SK-N-SH (cell line): ENCODE measurements around the gene DCAF8. TPM values are rescaled to one million over a fixed set of nuclear protein-coding genes. Genes with fewer than 3 reads are reported as not detected.

Experiments
- CTCF ChIA-PET: fragments of 300-600, 350-600 bp; formaldehyde crosslinking; extraction: SDS; loops from one replicate; lab custom pipeline; 2021; lab: Yijun Ruan, JAX
- POLR2A ChIA-PET: fragments of 350-600 bp; sonication (Branson Sonifier 250); formaldehyde crosslinking; extraction: SDS; loops from one replicate; lab custom pipeline; 2020; ENCODE audit warnings: antibody characterized with exemption, inconsistent platforms; lab: Yijun Ruan, JAX
- DNase-seq: peaks from one replicate; pipeline ENCODE4 v3.0.0; 2012
- H2AFZ ChIP-seq: fragments of 200-600 bp; sonication (generic); 2 replicates; pipeline ENCODE4 v1.8.1; 2016; ENCODE audit warnings: antibody characterized with exemption, mild to moderate bottlenecking, low read depth
- H3F3A ChIP-seq: fragments of 200-600 bp; sonication (generic); replicated peaks from 2 replicates; pipeline ENCODE3; 2016; ENCODE audit warnings: antibody characterized with exemption, mild to moderate bottlenecking; ENCODE audit not compliant: insufficient read depth
- H3K27ac ChIP-seq, 2 experiments: fragments of 200-500 bp in 1 of 2; fragments of 200-600 bp in 1 of 2; sonication (Bioruptor generic) in 1 of 2; sonication (generic), shearing (Covaris generic) in 1 of 2; 2 replicates each; pipeline versions ENCODE4 v1.5.1 to v1.6.1; 2014 to 2016; ENCODE audit warnings: low read depth in 2 of 2, inconsistent platforms in 1 of 2, low read length in 1 of 2, mild to moderate bottlenecking in 1 of 2, mixed read lengths in 1 of 2
- H3K27me3 ChIP-seq: fragments of 200-600 bp; sonication (generic), shearing (Covaris generic); 2 replicates; pipeline ENCODE4 v1.6.1; 2016; ENCODE audit warnings: mixed run types; ENCODE audit not compliant: insufficient read depth
- H3K36me3 ChIP-seq, 2 experiments: fragments of 200-500 bp in 1 of 2; fragments of 200-600 bp in 1 of 2; sonication (Bioruptor generic) in 1 of 2; sonication (generic) in 1 of 2; replicated peaks in 1 of 2; 2 replicates each; pipeline versions ENCODE3 to v1.5.1; 2014 to 2016; ENCODE audit warnings: low read length in 1 of 2, mild to moderate bottlenecking in 1 of 2; ENCODE audit not compliant: insufficient read depth in 2 of 2, control insufficient read depth in 1 of 2
- H3K4me1 ChIP-seq, 2 experiments: fragments of 200-500 bp in 1 of 2; fragments of 200-600 bp in 1 of 2; sonication (Bioruptor generic) in 1 of 2; sonication (generic), shearing (Covaris generic) in 1 of 2; 2 replicates each; pipeline versions ENCODE4 v1.5.1 to v1.6.1; 2014 to 2016; ENCODE audit warnings: low read depth in 1 of 2, low read length in 1 of 2, mixed run types in 1 of 2; ENCODE audit not compliant: insufficient read depth in 2 of 2, control insufficient read depth in 1 of 2
- H3K4me2 ChIP-seq: fragments of 200-600 bp; sonication (generic), shearing (Covaris generic); 2 replicates; pipeline ENCODE4 v1.6.1; 2017; ENCODE audit warnings: mixed run types
- H3K4me3 ChIP-seq, 2 experiments: fragments of 200-500 bp in 1 of 2; fragments of 200-600 bp in 1 of 2; sonication (Bioruptor generic) in 1 of 2; sonication (generic), shearing (Covaris generic) in 1 of 2; 2 replicates each; pipeline versions ENCODE4 v1.5.1 to v1.8.1; 2014 to 2016; ENCODE audit warnings: low read depth in 2 of 2, inconsistent platforms in 1 of 2, low read length in 1 of 2, mild to moderate bottlenecking in 1 of 2, mixed read lengths in 1 of 2, moderate library complexity in 1 of 2
- H3K79me2 ChIP-seq: fragments of 200-600 bp; sonication (generic); 2 replicates; pipeline ENCODE4 v1.8.1; 2017; ENCODE audit warnings: mild to moderate bottlenecking; ENCODE audit not compliant: insufficient read depth
- H3K9ac ChIP-seq: fragments of 200-600 bp; sonication (generic); 2 replicates; pipeline ENCODE4 v1.6.1; 2017; ENCODE audit warnings: mixed run types
- H3K9me2 ChIP-seq: fragments of 200-600 bp; sonication (generic); 2 replicates; pipeline ENCODE4 v1.6.1; 2017; ENCODE audit warnings: mixed run types
- H3K9me3 ChIP-seq: fragments of 200-600 bp; sonication (generic); 2 replicates; pipeline ENCODE4 v1.6.1; 2017; ENCODE audit warnings: mixed run types, mild to moderate bottlenecking, moderate library complexity
- H4K20me1 ChIP-seq: fragments of 200-600 bp; sonication (generic); 2 replicates; pipeline ENCODE4 v1.6.1; 2017; ENCODE audit warnings: mild to moderate bottlenecking, mixed run types; ENCODE audit not compliant: insufficient read depth
- ELF1 ChIP-seq: IDR thresholded peaks from 2 replicates; pipeline ENCODE4 v1.4.0; 2012
- EP300 ChIP-seq, 2 experiments: IDR thresholded peaks; 2 replicates each; pipeline versions ENCODE4 v1.4.0 to v1.6.1; 2012; ENCODE audit warnings: borderline replicate concordance in 1 of 2, low read depth in 1 of 2, low read length in 1 of 2
- FOSL2 ChIP-seq: IDR thresholded peaks from 2 replicates; pipeline ENCODE4 v1.4.0; 2012; ENCODE audit warnings: low read depth, mild to moderate bottlenecking, moderate library complexity, borderline replicate concordance
- GABPA ChIP-seq: IDR thresholded peaks from 2 replicates; pipeline ENCODE4 v1.4.0; 2012; ENCODE audit warnings: low read depth, mild to moderate bottlenecking
- GATA2 ChIP-seq: sonication (generic); formaldehyde crosslinking; IDR thresholded peaks from 2 replicates; pipeline ENCODE4 v1.5.0; 2020; ENCODE audit warnings: mild to moderate bottlenecking, missing genetic modification reagents
- MEF2A ChIP-seq: IDR thresholded peaks from 2 replicates; pipeline ENCODE4 v1.4.0; 2012; ENCODE audit warnings: low read depth, borderline replicate concordance
- MXI1 ChIP-seq: IDR thresholded peaks from 2 replicates; pipeline ENCODE4 v1.6.1; 2012; ENCODE audit warnings: mild to moderate bottlenecking, low read depth, low read length, improper control_type of control experiment
- RAD21 ChIP-seq: IDR thresholded peaks from 2 replicates; pipeline ENCODE4 v1.6.1; 2012; ENCODE audit warnings: mild to moderate bottlenecking, low read length
- RCOR1 ChIP-seq: fragments of 150-350 bp; IDR thresholded peaks from 2 replicates; pipeline ENCODE4 v1.6.1; 2017; ENCODE audit warnings: antibody characterized with exemption, low read length
- RFX5 ChIP-seq: IDR thresholded peaks from 2 replicates; pipeline ENCODE4 v1.6.1; 2012; ENCODE audit warnings: mild to moderate bottlenecking, improper control_type of control experiment, low read length
- RXRA ChIP-seq: IDR thresholded peaks from 2 replicates; pipeline ENCODE4 v1.4.0; 2012; ENCODE audit warnings: low read depth, mild to moderate bottlenecking, borderline replicate concordance
- TCF12 ChIP-seq: IDR thresholded peaks from 2 replicates; pipeline ENCODE4 v1.4.0; 2012
- TEAD4 ChIP-seq: IDR thresholded peaks from 2 replicates; pipeline ENCODE4 v1.4.0; 2012; ENCODE audit warnings: mild to moderate bottlenecking, borderline replicate concordance; ENCODE audit not compliant: insufficient read depth
- WGBS: methylation state at CpG from one replicate; pipeline ENCODE4 v1.1.6; 2017; ENCODE audit warnings: low lambda C conversion rate; 5-methylcytosine and 5-hydroxymethylcytosine counted together
- polyA plus RNA-seq, 3 experiments: library from polyadenylated mRNA; depleted of rRNA; stranded (reverse); fragments of >200 nt; gene quantifications; 2 replicates each; pipeline ENCODE4 v1.2.3, GENCODE V29; 2012
- TF ChIP-seq, protein P1 (sequence below): IDR thresholded peaks from 2 replicates; pipeline ENCODE4 v1.6.1; 2012; ENCODE audit warnings: mild to moderate bottlenecking, low read depth, low read length, moderate library complexity
- TF ChIP-seq, protein P2 (sequence below): IDR thresholded peaks from 2 replicates; pipeline ENCODE4 v1.4.0; 2012; ENCODE audit warnings: low read depth
- TF ChIP-seq, protein P3 (sequence below): fragments of 200-600 bp; sonication (generic); IDR thresholded peaks from 2 replicates; pipeline ENCODE4 v1.6.1; 2017; ENCODE audit warnings: antibody characterized with exemption, mild to moderate bottlenecking, moderate library complexity
- TF ChIP-seq, protein P4 (sequence below): IDR thresholded peaks from 2 replicates; pipeline ENCODE4 v1.4.0; 2012; ENCODE audit warnings: low read depth, borderline replicate concordance

Gene DCAF8
- polyA plus RNA-seq, 1 of the 3 experiments (the other 2 are of a cell fraction), result 108 TPM

DNA sequence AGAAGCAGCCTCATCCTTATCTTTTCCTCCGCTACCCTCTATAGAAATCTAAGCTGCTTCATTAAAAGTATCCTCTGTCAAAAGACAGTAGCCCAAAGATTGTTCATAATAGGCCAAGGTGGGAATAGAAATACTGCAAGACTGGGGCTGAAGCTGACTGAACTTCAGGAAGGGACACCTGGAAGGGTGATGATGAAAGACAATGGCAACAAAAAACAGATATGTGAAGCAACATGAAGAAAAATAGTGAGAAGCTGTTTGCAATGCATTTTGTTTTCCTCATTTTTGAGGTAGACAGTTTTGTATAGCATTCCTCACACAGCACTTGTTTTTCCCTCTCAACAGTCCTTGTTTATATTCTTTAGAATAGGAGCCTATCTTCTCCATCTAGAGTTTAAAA, 16.9 kb downstream of the DCAF8 start:
- ChIA-PET CTCF (interaction anchor here (1.1 to 26.9 kb wide), 6 partner anchors 13 to 159 kb away, joined by 3 to 293 read pairs (median 20); partner anchors contain the start of gene CASQ1), POLR2A (no interaction called here)
- WGBS, result 100% methylated on average over 1 of the region's 1 CpG
- no peaks in the 10 kb centered on the region for H3K9me3 ChIP-seq
- H3K9me2 ChIP-seq, result no peaks in the 10 kb centered on the region
- TF ChIP-seq GABPA, result no peak
- TF ChIP-seq, protein P1, sequence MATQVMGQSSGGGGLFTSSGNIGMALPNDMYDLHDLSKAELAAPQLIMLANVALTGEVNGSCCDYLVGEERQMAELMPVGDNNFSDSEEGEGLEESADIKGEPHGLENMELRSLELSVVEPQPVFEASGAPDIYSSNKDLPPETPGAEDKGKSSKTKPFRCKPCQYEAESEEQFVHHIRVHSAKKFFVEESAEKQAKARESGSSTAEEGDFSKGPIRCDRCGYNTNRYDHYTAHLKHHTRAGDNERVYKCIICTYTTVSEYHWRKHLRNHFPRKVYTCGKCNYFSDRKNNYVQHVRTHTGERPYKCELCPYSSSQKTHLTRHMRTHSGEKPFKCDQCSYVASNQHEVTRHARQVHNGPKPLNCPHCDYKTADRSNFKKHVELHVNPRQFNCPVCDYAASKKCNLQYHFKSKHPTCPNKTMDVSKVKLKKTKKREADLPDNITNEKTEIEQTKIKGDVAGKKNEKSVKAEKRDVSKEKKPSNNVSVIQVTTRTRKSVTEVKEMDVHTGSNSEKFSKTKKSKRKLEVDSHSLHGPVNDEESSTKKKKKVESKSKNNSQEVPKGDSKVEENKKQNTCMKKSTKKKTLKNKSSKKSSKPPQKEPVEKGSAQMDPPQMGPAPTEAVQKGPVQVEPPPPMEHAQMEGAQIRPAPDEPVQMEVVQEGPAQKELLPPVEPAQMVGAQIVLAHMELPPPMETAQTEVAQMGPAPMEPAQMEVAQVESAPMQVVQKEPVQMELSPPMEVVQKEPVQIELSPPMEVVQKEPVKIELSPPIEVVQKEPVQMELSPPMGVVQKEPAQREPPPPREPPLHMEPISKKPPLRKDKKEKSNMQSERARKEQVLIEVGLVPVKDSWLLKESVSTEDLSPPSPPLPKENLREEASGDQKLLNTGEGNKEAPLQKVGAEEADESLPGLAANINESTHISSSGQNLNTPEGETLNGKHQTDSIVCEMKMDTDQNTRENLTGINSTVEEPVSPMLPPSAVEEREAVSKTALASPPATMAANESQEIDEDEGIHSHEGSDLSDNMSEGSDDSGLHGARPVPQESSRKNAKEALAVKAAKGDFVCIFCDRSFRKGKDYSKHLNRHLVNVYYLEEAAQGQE, result no peak
- no peak for TF ChIP-seq GATA2
- TF ChIP-seq RAD21, result no peak
- no peak for TF ChIP-seq RFX5
- TF ChIP-seq MXI1, result no peak
- TF ChIP-seq FOSL2, result no peak
- no peak for TF ChIP-seq EP300 (IDR thresholded peaks at IDR 0.05; ENCODE audit: borderline replicate concordance in 1 of 2, low read depth in 1 of 2, low read length in 1 of 2)
- no peak for TF ChIP-seq MEF2A
- TF ChIP-seq, protein P2, sequence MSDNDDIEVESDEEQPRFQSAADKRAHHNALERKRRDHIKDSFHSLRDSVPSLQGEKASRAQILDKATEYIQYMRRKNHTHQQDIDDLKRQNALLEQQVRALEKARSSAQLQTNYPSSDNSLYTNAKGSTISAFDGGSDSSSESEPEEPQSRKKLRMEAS, result no peak
- no peak for TF ChIP-seq RXRA
- TF ChIP-seq RCOR1, result no peak
- H3K36me3 ChIP-seq, result peaks cover 25 to 38% of the 10 kb centered on the region in 2 experiments
- no peak overlapping the region for H3K4me2 ChIP-seq
- no peak for DNase-seq
- H3K27me3 ChIP-seq, result no peaks in the 10 kb centered on the region
- peaks cover 43% of the 10 kb centered on the region for H4K20me1 ChIP-seq
- peaks cover 76% of the 10 kb centered on the region for H3K79me2 ChIP-seq
- H3K27ac ChIP-seq, result no peak overlapping the region
- no peak overlapping the region for H3K4me3 ChIP-seq
- peaks cover 0 to 8% of the 10 kb centered on the region in 2 experiments; a peak in 1 of 4 replicates for H3K4me1 ChIP-seq
- H3F3A ChIP-seq, result no peaks in the 10 kb centered on the region
- H3K9ac ChIP-seq, result no peak overlapping the region
- no peak overlapping the region for H2AFZ ChIP-seq

DNA sequence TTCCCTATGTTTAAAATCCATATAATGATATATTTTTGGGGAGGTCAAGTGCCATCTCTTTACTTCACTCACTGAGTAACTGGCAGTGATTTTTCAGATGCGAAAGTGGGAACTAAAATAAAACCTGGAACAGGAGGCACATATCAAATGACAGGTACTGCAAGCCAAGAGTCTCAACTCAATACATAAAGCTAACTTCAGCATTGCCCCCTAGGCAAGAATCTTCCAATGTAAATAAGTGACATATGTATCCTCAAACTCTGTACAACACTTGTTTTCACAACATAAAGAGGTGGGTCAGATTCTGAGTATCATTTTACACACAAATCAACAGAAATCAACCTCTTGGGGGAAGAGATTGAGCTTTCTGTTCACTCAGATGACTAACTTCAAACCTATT, 18.1 kb downstream of the DCAF8 start:
- H3K4me1 ChIP-seq, result peaks cover 0 to 8% of the 10 kb centered on the region in 2 experiments; a peak in 1 of 4 replicates
- DNase-seq, result no peak
- no peaks in the 10 kb centered on the region for H3F3A ChIP-seq
- no peak overlapping the region for H3K9ac ChIP-seq
- H3K9me2 ChIP-seq, result no peaks in the 10 kb centered on the region
- no peaks in the 10 kb centered on the region for H3K9me3 ChIP-seq
- WGBS, result 100% methylated on average over 1 of the region's 1 CpG
- POLR2A ChIA-PET, result no interaction called here
- H4K20me1 ChIP-seq, result peaks cover 33% of the 10 kb centered on the region
- CTCF ChIA-PET, result interaction anchor here (0.7 to 26.9 kb wide), 10 partner anchors 8 to 237 kb away, joined by 3 to 293 read pairs (median 6); partner anchors contain the start of gene CASQ1
- H3K4me2 ChIP-seq, result no peak overlapping the region
- H3K27me3 ChIP-seq, result no peaks in the 10 kb centered on the region
- no peak overlapping the region for H3K27ac ChIP-seq
- peaks cover 37 to 43% of the 10 kb centered on the region in 2 experiments for H3K36me3 ChIP-seq
- no peak overlapping the region for H2AFZ ChIP-seq
- H3K4me3 ChIP-seq, result no peak overlapping the region
- peaks cover 70% of the 10 kb centered on the region for H3K79me2 ChIP-seq
- TF ChIP-seq MEF2A (no peak), TEAD4 (no peak), ELF1 (no peak), TCF12 (no peak), RCOR1 (no peak)
- TF ChIP-seq, protein P3, sequence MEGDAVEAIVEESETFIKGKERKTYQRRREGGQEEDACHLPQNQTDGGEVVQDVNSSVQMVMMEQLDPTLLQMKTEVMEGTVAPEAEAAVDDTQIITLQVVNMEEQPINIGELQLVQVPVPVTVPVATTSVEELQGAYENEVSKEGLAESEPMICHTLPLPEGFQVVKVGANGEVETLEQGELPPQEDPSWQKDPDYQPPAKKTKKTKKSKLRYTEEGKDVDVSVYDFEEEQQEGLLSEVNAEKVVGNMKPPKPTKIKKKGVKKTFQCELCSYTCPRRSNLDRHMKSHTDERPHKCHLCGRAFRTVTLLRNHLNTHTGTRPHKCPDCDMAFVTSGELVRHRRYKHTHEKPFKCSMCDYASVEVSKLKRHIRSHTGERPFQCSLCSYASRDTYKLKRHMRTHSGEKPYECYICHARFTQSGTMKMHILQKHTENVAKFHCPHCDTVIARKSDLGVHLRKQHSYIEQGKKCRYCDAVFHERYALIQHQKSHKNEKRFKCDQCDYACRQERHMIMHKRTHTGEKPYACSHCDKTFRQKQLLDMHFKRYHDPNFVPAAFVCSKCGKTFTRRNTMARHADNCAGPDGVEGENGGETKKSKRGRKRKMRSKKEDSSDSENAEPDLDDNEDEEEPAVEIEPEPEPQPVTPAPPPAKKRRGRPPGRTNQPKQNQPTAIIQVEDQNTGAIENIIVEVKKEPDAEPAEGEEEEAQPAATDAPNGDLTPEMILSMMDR, result no peak
- TF ChIP-seq, protein P4, sequence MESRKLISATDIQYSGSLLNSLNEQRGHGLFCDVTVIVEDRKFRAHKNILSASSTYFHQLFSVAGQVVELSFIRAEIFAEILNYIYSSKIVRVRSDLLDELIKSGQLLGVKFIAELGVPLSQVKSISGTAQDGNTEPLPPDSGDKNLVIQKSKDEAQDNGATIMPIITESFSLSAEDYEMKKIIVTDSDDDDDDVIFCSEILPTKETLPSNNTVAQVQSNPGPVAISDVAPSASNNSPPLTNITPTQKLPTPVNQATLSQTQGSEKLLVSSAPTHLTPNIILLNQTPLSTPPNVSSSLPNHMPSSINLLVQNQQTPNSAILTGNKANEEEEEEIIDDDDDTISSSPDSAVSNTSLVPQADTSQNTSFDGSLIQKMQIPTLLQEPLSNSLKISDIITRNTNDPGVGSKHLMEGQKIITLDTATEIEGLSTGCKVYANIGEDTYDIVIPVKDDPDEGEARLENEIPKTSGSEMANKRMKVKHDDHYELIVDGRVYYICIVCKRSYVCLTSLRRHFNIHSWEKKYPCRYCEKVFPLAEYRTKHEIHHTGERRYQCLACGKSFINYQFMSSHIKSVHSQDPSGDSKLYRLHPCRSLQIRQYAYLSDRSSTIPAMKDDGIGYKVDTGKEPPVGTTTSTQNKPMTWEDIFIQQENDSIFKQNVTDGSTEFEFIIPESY, result no peak
- TF ChIP-seq, protein P1, result no peak
